SK-N-SH (cell line): Measurements from ENCODE around the gene TUBGCP2. TPM values are rescaled to one million over a fixed set of nuclear protein-coding genes. Genes with fewer than 3 reads are reported as not detected.

Experiments used
- CTCF ChIA-PET: fragments of 300-600, 350-600 bp; formaldehyde crosslinking; extraction: SDS; loops from one replicate; lab custom pipeline; 2021; lab: Yijun Ruan, JAX
- POLR2A ChIA-PET: fragments of 350-600 bp; sonication (Branson Sonifier 250); formaldehyde crosslinking; extraction: SDS; loops from one replicate; lab custom pipeline; 2020; ENCODE audit warnings: antibody characterized with exemption, inconsistent platforms; lab: Yijun Ruan, JAX
- DNase-seq: peaks from one replicate; pipeline ENCODE4 v3.0.0; 2012
- H2AFZ ChIP-seq: fragments of 200-600 bp; sonication (generic); 2 replicates; pipeline ENCODE4 v1.8.1; 2016; ENCODE audit warnings: antibody characterized with exemption, mild to moderate bottlenecking, low read depth
- H3F3A ChIP-seq: fragments of 200-600 bp; sonication (generic); replicated peaks from 2 replicates; pipeline ENCODE3; 2016; ENCODE audit warnings: antibody characterized with exemption, mild to moderate bottlenecking; ENCODE audit not compliant: insufficient read depth
- H3K27ac ChIP-seq, 2 experiments: fragments of 200-500 bp in 1 of 2; fragments of 200-600 bp in 1 of 2; sonication (Bioruptor generic) in 1 of 2; sonication (generic), shearing (Covaris generic) in 1 of 2; 2 replicates each; pipeline versions ENCODE4 v1.5.1 to v1.6.1; 2014 to 2016; ENCODE audit warnings: low read depth in 2 of 2, inconsistent platforms in 1 of 2, low read length in 1 of 2, mild to moderate bottlenecking in 1 of 2, mixed read lengths in 1 of 2
- H3K27me3 ChIP-seq: fragments of 200-600 bp; sonication (generic), shearing (Covaris generic); 2 replicates; pipeline ENCODE4 v1.6.1; 2016; ENCODE audit warnings: mixed run types; ENCODE audit not compliant: insufficient read depth
- H3K36me3 ChIP-seq, 2 experiments: fragments of 200-500 bp in 1 of 2; fragments of 200-600 bp in 1 of 2; sonication (Bioruptor generic) in 1 of 2; sonication (generic) in 1 of 2; replicated peaks in 1 of 2; 2 replicates each; pipeline versions ENCODE3 to v1.5.1; 2014 to 2016; ENCODE audit warnings: low read length in 1 of 2, mild to moderate bottlenecking in 1 of 2; ENCODE audit not compliant: insufficient read depth in 2 of 2, control insufficient read depth in 1 of 2
- H3K4me1 ChIP-seq, 2 experiments: fragments of 200-500 bp in 1 of 2; fragments of 200-600 bp in 1 of 2; sonication (Bioruptor generic) in 1 of 2; sonication (generic), shearing (Covaris generic) in 1 of 2; 2 replicates each; pipeline versions ENCODE4 v1.5.1 to v1.6.1; 2014 to 2016; ENCODE audit warnings: low read depth in 1 of 2, low read length in 1 of 2, mixed run types in 1 of 2; ENCODE audit not compliant: insufficient read depth in 2 of 2, control insufficient read depth in 1 of 2
- H3K4me2 ChIP-seq: fragments of 200-600 bp; sonication (generic), shearing (Covaris generic); 2 replicates; pipeline ENCODE4 v1.6.1; 2017; ENCODE audit warnings: mixed run types
- H3K4me3 ChIP-seq, 2 experiments: fragments of 200-500 bp in 1 of 2; fragments of 200-600 bp in 1 of 2; sonication (Bioruptor generic) in 1 of 2; sonication (generic), shearing (Covaris generic) in 1 of 2; 2 replicates each; pipeline versions ENCODE4 v1.5.1 to v1.8.1; 2014 to 2016; ENCODE audit warnings: low read depth in 2 of 2, inconsistent platforms in 1 of 2, low read length in 1 of 2, mild to moderate bottlenecking in 1 of 2, mixed read lengths in 1 of 2, moderate library complexity in 1 of 2
- H3K79me2 ChIP-seq: fragments of 200-600 bp; sonication (generic); 2 replicates; pipeline ENCODE4 v1.8.1; 2017; ENCODE audit warnings: mild to moderate bottlenecking; ENCODE audit not compliant: insufficient read depth
- H3K9ac ChIP-seq: fragments of 200-600 bp; sonication (generic); 2 replicates; pipeline ENCODE4 v1.6.1; 2017; ENCODE audit warnings: mixed run types
- H3K9me2 ChIP-seq: fragments of 200-600 bp; sonication (generic); 2 replicates; pipeline ENCODE4 v1.6.1; 2017; ENCODE audit warnings: mixed run types
- H3K9me3 ChIP-seq: fragments of 200-600 bp; sonication (generic); 2 replicates; pipeline ENCODE4 v1.6.1; 2017; ENCODE audit warnings: mixed run types, mild to moderate bottlenecking, moderate library complexity
- H4K20me1 ChIP-seq: fragments of 200-600 bp; sonication (generic); 2 replicates; pipeline ENCODE4 v1.6.1; 2017; ENCODE audit warnings: mild to moderate bottlenecking, mixed run types; ENCODE audit not compliant: insufficient read depth
- CHD2 ChIP-seq: fragments of 150-350 bp; IDR thresholded peaks from 2 replicates; pipeline ENCODE4 v1.6.1; 2018; ENCODE audit warnings: low read length; ENCODE audit not compliant: partially characterized antibody
- ELF1 ChIP-seq: IDR thresholded peaks from 2 replicates; pipeline ENCODE4 v1.4.0; 2012
- EP300 ChIP-seq, 2 experiments: IDR thresholded peaks; 2 replicates each; pipeline versions ENCODE4 v1.4.0 to v1.6.1; 2012; ENCODE audit warnings: borderline replicate concordance in 1 of 2, low read depth in 1 of 2, low read length in 1 of 2
- FOSL2 ChIP-seq: IDR thresholded peaks from 2 replicates; pipeline ENCODE4 v1.4.0; 2012; ENCODE audit warnings: low read depth, mild to moderate bottlenecking, moderate library complexity, borderline replicate concordance
- RAD21 ChIP-seq: IDR thresholded peaks from 2 replicates; pipeline ENCODE4 v1.6.1; 2012; ENCODE audit warnings: mild to moderate bottlenecking, low read length
- RCOR1 ChIP-seq: fragments of 150-350 bp; IDR thresholded peaks from 2 replicates; pipeline ENCODE4 v1.6.1; 2017; ENCODE audit warnings: antibody characterized with exemption, low read length
- RXRA ChIP-seq: IDR thresholded peaks from 2 replicates; pipeline ENCODE4 v1.4.0; 2012; ENCODE audit warnings: low read depth, mild to moderate bottlenecking, borderline replicate concordance
- SMC3 ChIP-seq: IDR thresholded peaks from 2 replicates; pipeline ENCODE4 v1.6.1; 2012; ENCODE audit warnings: low read depth, low read length, improper control_type of control experiment
- WGBS: methylation state at CpG from one replicate; pipeline ENCODE4 v1.1.6; 2017; ENCODE audit warnings: low lambda C conversion rate; 5-methylcytosine and 5-hydroxymethylcytosine counted together
- polyA plus RNA-seq, 3 experiments: library from polyadenylated mRNA; depleted of rRNA; stranded (reverse); fragments of >200 nt; gene quantifications; 2 replicates each; pipeline ENCODE4 v1.2.3, GENCODE V29; 2012
- TF ChIP-seq, protein P1 (sequence below): fragments of 200-600 bp; sonication (generic); IDR thresholded peaks from 2 replicates; pipeline ENCODE4 v1.6.1; 2017; ENCODE audit warnings: antibody characterized with exemption, mild to moderate bottlenecking, moderate library complexity
- TF ChIP-seq, protein P2 (sequence below): IDR thresholded peaks from 2 replicates; pipeline ENCODE4 v1.4.0; 2012; ENCODE audit warnings: low read depth, borderline replicate concordance
- TF ChIP-seq, protein P3 (sequence below): IDR thresholded peaks from 2 replicates; pipeline ENCODE4 v1.4.0; 2012; ENCODE audit warnings: low read depth, borderline replicate concordance
- TF ChIP-seq, protein P4 (sequence below): fragments of 150-350 bp; IDR thresholded peaks from 2 replicates; pipeline ENCODE4 v1.6.1; 2017; ENCODE audit warnings: antibody characterized with exemption, low read length, low read depth, borderline replicate concordance

The TUBGCP2 gene
- polyA plus RNA-seq, 1 of the 3 experiments (the other 2 are of a cell fraction) = 49.1 TPM

DNA sequence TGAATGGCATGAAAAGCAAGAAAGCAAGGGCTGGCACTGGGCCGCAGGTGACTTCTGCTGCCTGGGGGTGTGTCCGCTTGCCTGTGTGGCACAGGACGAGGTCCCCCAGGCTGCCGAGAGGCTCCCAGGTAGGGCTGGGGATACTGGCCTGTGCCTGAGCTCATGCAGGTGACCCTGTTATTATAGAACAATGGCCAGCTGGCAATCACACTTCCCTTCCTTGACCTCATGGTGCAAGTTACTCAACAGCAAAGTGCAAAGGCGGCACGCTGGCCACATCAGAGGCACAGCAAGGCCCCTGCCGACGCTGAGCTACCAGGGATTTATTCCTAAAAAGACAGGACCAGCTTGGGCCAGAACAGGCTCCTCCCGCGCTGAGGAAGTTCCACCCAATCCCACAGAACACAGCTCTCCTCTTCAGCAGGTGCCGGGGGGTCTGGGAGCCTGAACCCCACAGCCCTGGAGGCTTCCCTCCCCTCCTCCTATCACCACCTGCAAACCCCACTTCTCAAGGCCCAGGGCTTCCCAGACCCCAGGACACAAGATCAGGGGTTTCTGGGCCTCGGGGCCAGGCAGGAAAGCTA, 30.6 kb downstream of the TUBGCP2 start:
- 97% methylated on average over 8 of the region's 12 CpGs for WGBS
- CTCF ChIA-PET = interaction anchor here (1.1 to 3.1 kb wide), 3 partner anchors 26 to 135 kb away, joined by 4 to 9 read pairs (median 5); no protein-coding TSS in a partner anchor
- no peak overlapping the region for H2AFZ ChIP-seq
- peaks cover 0 to 38% of the 10 kb centered on the region in 2 experiments for H3K36me3 ChIP-seq
- TF ChIP-seq, protein P1, sequence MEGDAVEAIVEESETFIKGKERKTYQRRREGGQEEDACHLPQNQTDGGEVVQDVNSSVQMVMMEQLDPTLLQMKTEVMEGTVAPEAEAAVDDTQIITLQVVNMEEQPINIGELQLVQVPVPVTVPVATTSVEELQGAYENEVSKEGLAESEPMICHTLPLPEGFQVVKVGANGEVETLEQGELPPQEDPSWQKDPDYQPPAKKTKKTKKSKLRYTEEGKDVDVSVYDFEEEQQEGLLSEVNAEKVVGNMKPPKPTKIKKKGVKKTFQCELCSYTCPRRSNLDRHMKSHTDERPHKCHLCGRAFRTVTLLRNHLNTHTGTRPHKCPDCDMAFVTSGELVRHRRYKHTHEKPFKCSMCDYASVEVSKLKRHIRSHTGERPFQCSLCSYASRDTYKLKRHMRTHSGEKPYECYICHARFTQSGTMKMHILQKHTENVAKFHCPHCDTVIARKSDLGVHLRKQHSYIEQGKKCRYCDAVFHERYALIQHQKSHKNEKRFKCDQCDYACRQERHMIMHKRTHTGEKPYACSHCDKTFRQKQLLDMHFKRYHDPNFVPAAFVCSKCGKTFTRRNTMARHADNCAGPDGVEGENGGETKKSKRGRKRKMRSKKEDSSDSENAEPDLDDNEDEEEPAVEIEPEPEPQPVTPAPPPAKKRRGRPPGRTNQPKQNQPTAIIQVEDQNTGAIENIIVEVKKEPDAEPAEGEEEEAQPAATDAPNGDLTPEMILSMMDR = no peak
- no peak for TF ChIP-seq RXRA
- TF ChIP-seq, all 33 proteins: peak for 0
- no peak overlapping the region for H3K27ac ChIP-seq
- H3K27me3 ChIP-seq = no peaks in the 10 kb centered on the region
- H3K4me2 ChIP-seq = no peak overlapping the region
- H3K79me2 ChIP-seq = no peaks in the 10 kb centered on the region
- DNase-seq = no peak
- no peak overlapping the region for H3K4me3 ChIP-seq
- no peaks in the 10 kb centered on the region for H3F3A ChIP-seq
- H3K4me1 ChIP-seq = no peaks in the 10 kb centered on the region; a peak in 1 of 4 replicates
- no peaks in the 10 kb centered on the region for H3K9me2 ChIP-seq
- H3K9ac ChIP-seq = no peak overlapping the region
- no peaks in the 10 kb centered on the region for H3K9me3 ChIP-seq
- H4K20me1 ChIP-seq = no peaks in the 10 kb centered on the region; the same call in 1 of the 2 replicates
- POLR2A ChIA-PET = interaction anchor here (1.4 kb wide), 1 partner anchor 12 kb away, joined by 3 read pairs; no protein-coding TSS in a partner anchor

DNA sequence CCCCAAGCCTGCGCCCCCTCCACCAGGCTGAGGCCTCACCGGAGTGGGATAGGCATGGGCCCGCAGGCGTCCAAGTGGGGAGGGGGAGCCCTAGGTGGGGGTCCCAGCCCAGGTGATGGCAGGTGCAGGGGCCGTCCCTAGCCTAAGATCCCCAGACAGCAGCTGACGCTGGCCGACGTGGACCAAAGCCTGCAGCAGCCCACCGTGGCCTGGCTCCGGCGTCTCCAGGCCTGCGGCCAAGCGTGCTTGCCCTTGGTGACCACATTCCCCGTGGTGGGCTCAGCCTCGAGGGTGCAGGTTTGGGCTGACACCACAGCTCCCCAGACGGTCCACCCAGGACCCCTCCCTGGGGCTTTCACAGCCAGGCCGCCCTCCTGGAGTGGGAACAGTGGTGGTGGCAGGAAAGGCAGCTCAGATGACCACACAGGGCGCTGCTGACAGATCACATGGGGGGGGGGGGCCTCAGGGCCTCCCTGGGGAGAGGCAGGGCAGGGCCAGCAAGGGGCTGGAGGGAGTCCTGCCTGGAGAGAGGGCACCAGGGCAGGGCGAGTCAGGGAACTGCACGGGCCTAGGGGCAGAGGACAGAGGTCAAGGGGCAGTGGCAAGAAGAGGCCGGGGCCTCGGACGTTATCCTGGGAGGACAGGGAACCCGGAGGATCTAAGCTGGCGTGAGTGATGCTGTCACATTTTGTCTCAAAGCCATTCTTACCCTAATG, 31.2 kb downstream of the TUBGCP2 start:
- no peak overlapping the region for H3K27ac ChIP-seq
- H2AFZ ChIP-seq = no peak overlapping the region
- H3K4me3 ChIP-seq = no peak overlapping the region
- no peak overlapping the region for H3K4me2 ChIP-seq
- CTCF ChIA-PET = interaction anchor here (0.6 to 3.1 kb wide), 4 partner anchors 23 to 860 kb away, joined by 3 to 9 read pairs (median 4); no protein-coding TSS in a partner anchor
- POLR2A ChIA-PET = interaction anchor here (1.4 kb wide), 1 partner anchor 11 kb away, joined by 3 read pairs; no protein-coding TSS in a partner anchor
- no peak for DNase-seq
- no peaks in the 10 kb centered on the region for H3K9me2 ChIP-seq
- no peaks in the 10 kb centered on the region for H3K27me3 ChIP-seq
- H3K4me1 ChIP-seq = no peaks in the 10 kb centered on the region; a peak in 1 of 4 replicates
- WGBS = 87% methylated on average over 15 of the region's 25 CpGs
- no peaks in the 10 kb centered on the region for H3K9me3 ChIP-seq
- no peaks in the 10 kb centered on the region for H3F3A ChIP-seq
- H3K36me3 ChIP-seq = peaks cover 0 to 31% of the 10 kb centered on the region in 2 experiments
- H3K79me2 ChIP-seq = no peaks in the 10 kb centered on the region
- H4K20me1 ChIP-seq = no peaks in the 10 kb centered on the region; the same call in 1 of the 2 replicates
- H3K9ac ChIP-seq = no peak overlapping the region
- TF ChIP-seq FOSL2 (no peak), EP300 (IDR thresholded peaks at IDR 0.05; ENCODE audit: borderline replicate concordance in 1 of 2, low read depth in 1 of 2, low read length in 1 of 2) (no peak), CHD2 (no peak), SMC3 (no peak), RAD21 (no peak), ELF1 (no peak), RCOR1 (no peak)
- TF ChIP-seq, protein P2, sequence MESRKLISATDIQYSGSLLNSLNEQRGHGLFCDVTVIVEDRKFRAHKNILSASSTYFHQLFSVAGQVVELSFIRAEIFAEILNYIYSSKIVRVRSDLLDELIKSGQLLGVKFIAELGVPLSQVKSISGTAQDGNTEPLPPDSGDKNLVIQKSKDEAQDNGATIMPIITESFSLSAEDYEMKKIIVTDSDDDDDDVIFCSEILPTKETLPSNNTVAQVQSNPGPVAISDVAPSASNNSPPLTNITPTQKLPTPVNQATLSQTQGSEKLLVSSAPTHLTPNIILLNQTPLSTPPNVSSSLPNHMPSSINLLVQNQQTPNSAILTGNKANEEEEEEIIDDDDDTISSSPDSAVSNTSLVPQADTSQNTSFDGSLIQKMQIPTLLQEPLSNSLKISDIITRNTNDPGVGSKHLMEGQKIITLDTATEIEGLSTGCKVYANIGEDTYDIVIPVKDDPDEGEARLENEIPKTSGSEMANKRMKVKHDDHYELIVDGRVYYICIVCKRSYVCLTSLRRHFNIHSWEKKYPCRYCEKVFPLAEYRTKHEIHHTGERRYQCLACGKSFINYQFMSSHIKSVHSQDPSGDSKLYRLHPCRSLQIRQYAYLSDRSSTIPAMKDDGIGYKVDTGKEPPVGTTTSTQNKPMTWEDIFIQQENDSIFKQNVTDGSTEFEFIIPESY = no peak
- TF ChIP-seq, protein P1 = no peak
- TF ChIP-seq, protein P3, sequence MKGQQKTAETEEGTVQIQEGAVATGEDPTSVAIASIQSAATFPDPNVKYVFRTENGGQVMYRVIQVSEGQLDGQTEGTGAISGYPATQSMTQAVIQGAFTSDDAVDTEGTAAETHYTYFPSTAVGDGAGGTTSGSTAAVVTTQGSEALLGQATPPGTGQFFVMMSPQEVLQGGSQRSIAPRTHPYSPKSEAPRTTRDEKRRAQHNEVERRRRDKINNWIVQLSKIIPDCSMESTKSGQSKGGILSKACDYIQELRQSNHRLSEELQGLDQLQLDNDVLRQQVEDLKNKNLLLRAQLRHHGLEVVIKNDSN = no peak
- TF ChIP-seq, protein P4, sequence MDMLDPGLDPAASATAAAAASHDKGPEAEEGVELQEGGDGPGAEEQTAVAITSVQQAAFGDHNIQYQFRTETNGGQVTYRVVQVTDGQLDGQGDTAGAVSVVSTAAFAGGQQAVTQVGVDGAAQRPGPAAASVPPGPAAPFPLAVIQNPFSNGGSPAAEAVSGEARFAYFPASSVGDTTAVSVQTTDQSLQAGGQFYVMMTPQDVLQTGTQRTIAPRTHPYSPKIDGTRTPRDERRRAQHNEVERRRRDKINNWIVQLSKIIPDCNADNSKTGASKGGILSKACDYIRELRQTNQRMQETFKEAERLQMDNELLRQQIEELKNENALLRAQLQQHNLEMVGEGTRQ = no peak
